Endothelial cell of umbilical vein (primary cell): Measurements from ENCODE around the gene LILRA1.

Experiments
- EZH2 ChIP-seq: IDR thresholded peaks from 2 replicates; pipeline ENCODE4 v1.6.1; 2012; ENCODE audit warnings: borderline replicate concordance, low read depth, mild to moderate bottlenecking, moderate library complexity, low read length, inconsistent platforms; ENCODE audit not compliant: severe bottlenecking
- POLR2A ChIP-seq: IDR thresholded peaks from 2 replicates; pipeline ENCODE4 v1.6.1; 2012; ENCODE audit warnings: low read depth, mild to moderate bottlenecking, control low read depth, low read length
- TF ChIP-seq, protein P1 (sequence below), 2 donors: IDR thresholded peaks; 1 replicate in 1 of 2; 2 replicates in 1 of 2; pipeline ENCODE4 v1.5.1; 2011; ENCODE audit warnings: low read length in 2 of 2, mild to moderate bottlenecking in 2 of 2, moderate library complexity in 2 of 2, control low read depth in 1 of 2, inconsistent platforms in 1 of 2, low read depth in 1 of 2; ENCODE audit not compliant: insufficient read depth in 1 of 2; ENCODE audit errors: extremely low read depth in 1 of 2
- TF ChIP-seq, protein P2 (sequence below): IDR thresholded peaks from 2 replicates; pipeline ENCODE4 v1.6.1; 2011; ENCODE audit not compliant: insufficient read depth, insufficient read length

DNA sequence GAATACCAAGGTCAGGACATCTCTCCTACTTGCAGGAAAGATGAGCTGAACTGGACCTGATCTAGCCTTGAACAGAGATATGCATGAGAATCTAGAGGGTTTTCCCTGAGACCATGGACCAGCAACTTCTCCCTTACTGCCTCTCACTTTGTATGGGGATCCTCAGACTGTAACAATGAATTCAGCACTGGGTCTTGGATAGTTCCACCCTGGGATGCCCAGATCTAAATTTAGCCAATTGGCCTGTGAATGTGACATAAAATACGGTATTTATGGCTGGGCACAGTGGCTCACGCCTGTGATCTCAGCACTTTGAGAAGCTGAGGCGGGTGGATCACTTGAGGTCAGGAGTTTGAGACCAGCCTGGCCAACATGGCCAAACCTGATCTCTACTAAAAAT is 35.1 kb upstream of the LILRA1 start:
- TF ChIP-seq, protein P1, sequence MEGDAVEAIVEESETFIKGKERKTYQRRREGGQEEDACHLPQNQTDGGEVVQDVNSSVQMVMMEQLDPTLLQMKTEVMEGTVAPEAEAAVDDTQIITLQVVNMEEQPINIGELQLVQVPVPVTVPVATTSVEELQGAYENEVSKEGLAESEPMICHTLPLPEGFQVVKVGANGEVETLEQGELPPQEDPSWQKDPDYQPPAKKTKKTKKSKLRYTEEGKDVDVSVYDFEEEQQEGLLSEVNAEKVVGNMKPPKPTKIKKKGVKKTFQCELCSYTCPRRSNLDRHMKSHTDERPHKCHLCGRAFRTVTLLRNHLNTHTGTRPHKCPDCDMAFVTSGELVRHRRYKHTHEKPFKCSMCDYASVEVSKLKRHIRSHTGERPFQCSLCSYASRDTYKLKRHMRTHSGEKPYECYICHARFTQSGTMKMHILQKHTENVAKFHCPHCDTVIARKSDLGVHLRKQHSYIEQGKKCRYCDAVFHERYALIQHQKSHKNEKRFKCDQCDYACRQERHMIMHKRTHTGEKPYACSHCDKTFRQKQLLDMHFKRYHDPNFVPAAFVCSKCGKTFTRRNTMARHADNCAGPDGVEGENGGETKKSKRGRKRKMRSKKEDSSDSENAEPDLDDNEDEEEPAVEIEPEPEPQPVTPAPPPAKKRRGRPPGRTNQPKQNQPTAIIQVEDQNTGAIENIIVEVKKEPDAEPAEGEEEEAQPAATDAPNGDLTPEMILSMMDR (IDR thresholded peaks at IDR 0.05; ENCODE audit: extremely low read depth in 1 of 2, insufficient read depth in 1 of 2, low read depth in 1 of 2, low read length in 2 of 2): no peak
- no peak for TF ChIP-seq POLR2A
- TF ChIP-seq EZH2: no peak
- TF ChIP-seq, protein P2, sequence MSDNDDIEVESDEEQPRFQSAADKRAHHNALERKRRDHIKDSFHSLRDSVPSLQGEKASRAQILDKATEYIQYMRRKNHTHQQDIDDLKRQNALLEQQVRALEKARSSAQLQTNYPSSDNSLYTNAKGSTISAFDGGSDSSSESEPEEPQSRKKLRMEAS: no peak
